K562 (cell line): Measurements from ENCODE around the gene OTOGL. TPM values are rescaled to one million over a fixed set of nuclear protein-coding genes. Genes with fewer than 3 reads are reported as not detected.

Experiments used
- ATAC-seq: fragments of 200-7000 bp; cut with Tn5 transposase; 3 replicates; pipeline ENCODE4 v1.9.1; 2020; ENCODE audit warnings: moderate library complexity
- BruUV-seq: library from RNA; stranded (reverse); fragments of 400-500 nt; replicated peaks from 2 replicates; lab custom pipeline; 2021; lab: Mats Ljungman, UMichigan
- CTCF ChIA-PET: fragments of 300-600 bp; formaldehyde crosslinking; extraction: SDS; loops from one replicate; lab custom pipeline; 2021; ENCODE audit warnings: low intra/inter-chr PET ratio; lab: Yijun Ruan, JAX
- POLR2A ChIA-PET: fragments of 300-600, 350-650 bp; sonication (Branson Sonifier 250); formaldehyde crosslinking; extraction: SDS; loops from one replicate; lab custom pipeline; 2021; ENCODE audit warnings: antibody characterized with exemption, inconsistent platforms; lab: Yijun Ruan, JAX
- DNase-seq, 4 experiments: peaks; one replicate each; pipeline versions ENCODE4 v3.0.0 to v3.0.0-alpha.2; 2011 to 2018; ENCODE audit warnings: low spot score in 3 of 4, mixed read lengths in 3 of 4; ENCODE audit errors: extremely low read depth in 1 of 4
- FAIRE-seq: peaks from 2 replicates; lab custom pipeline; 2011; peaks lifted over from hg19 to GRCh38; lab: Jason Lieb, UNC
- H2AFZ ChIP-seq: 2 replicates; pipeline ENCODE4 v1.6.0; 2011; ENCODE audit warnings: low read depth, low read length, control low read depth, inconsistent platforms
- H3K27ac ChIP-seq: fragments of 200-600 bp; 3 replicates; pipeline ENCODE4 v1.8.0; 2011; ENCODE audit warnings: low read depth, mild to moderate bottlenecking, control low read depth, inconsistent platforms, low read length, moderate library complexity, mixed read lengths; ENCODE audit errors: extremely low read depth
- H3K27me3 ChIP-seq, 2 experiments: fragments of 300-600 bp in 1 of 2; 2 replicates in 1 of 2; 3 replicates in 1 of 2; pipeline versions ENCODE4 v1.6.0 to v1.8.0; 2011; ENCODE audit warnings: inconsistent platforms in 2 of 2, low read length in 2 of 2, mild to moderate bottlenecking in 1 of 2, mixed read lengths in 1 of 2, moderate library complexity in 1 of 2; ENCODE audit not compliant: control insufficient read depth in 2 of 2, insufficient read depth in 2 of 2
- H3K36me3 ChIP-seq: fragments of 300-600 bp; 3 replicates; pipeline ENCODE4 v1.8.0; 2011; ENCODE audit warnings: mild to moderate bottlenecking, low read length, inconsistent platforms; ENCODE audit not compliant: control insufficient read depth, insufficient read depth
- H3K4me1 ChIP-seq, 2 experiments: fragments of 200-600 bp in 1 of 2; replicated peaks in 1 of 2; 2 replicates in 1 of 2; 3 replicates in 1 of 2; pipeline versions ENCODE4 v1.5.1 to v1.8.0; 2011; ENCODE audit warnings: inconsistent platforms in 2 of 2, low read length in 2 of 2, mild to moderate bottlenecking in 1 of 2, mixed read lengths in 1 of 2, moderate library complexity in 1 of 2; ENCODE audit not compliant: control insufficient read depth in 2 of 2, insufficient read depth in 2 of 2
- H3K4me2 ChIP-seq: 2 replicates; pipeline ENCODE4 v1.6.1; 2011; ENCODE audit warnings: low read length, control low read depth, inconsistent platforms, mixed read lengths; ENCODE audit not compliant: insufficient read depth
- H3K4me3 ChIP-seq: fragments of 200-600 bp; sonication (generic), shearing (Covaris generic); 2 replicates; pipeline ENCODE4 v1.5.1; 2016; ENCODE audit warnings: control low read depth, inconsistent platforms
- H3K79me2 ChIP-seq: fragments of 200-600 bp; 3 replicates; pipeline ENCODE4 v1.8.0; 2011; ENCODE audit warnings: low read length, inconsistent platforms; ENCODE audit not compliant: control insufficient read depth, insufficient read depth
- H3K9ac ChIP-seq, 2 experiments: 2 replicates each; pipeline versions ENCODE4 v1.6.0 to v1.6.1; 2011; ENCODE audit warnings: low read depth in 2 of 2, low read length in 2 of 2, control low read depth in 1 of 2, inconsistent platforms in 1 of 2, mild to moderate bottlenecking in 1 of 2, mixed read lengths in 1 of 2; ENCODE audit not compliant: insufficient read depth in 1 of 2
- H3K9me1 ChIP-seq: one replicate; pipeline ENCODE4 v1.6.0; 2011; ENCODE audit warnings: inconsistent platforms, mild to moderate bottlenecking, low read length, moderate library complexity; ENCODE audit not compliant: control insufficient read depth, insufficient read depth
- H3K9me3 ChIP-seq: replicated peaks from 2 replicates; pipeline ENCODE4 v1.5.1; 2011; ENCODE audit warnings: low read depth, low read length, inconsistent platforms; ENCODE audit not compliant: control insufficient read depth, insufficient read depth
- H4K20me1 ChIP-seq: replicated peaks from 2 replicates; pipeline ENCODE4 v1.6.1; 2011; ENCODE audit warnings: low read length, inconsistent platforms, mixed read lengths; ENCODE audit not compliant: control insufficient read depth, insufficient read depth
- ARNT ChIP-seq, 2 experiments: fragments of 450-650 bp; IDR thresholded peaks; 2 replicates each; pipeline ENCODE4 v1.6.1; 2016; ENCODE audit warnings: mild to moderate bottlenecking in 1 of 2
- BRF2 ChIP-seq: IDR thresholded peaks from 3 replicates; pipeline ENCODE4 v1.6.1; 2011; ENCODE audit warnings: borderline replicate concordance, mild to moderate bottlenecking; ENCODE audit not compliant: insufficient read length, insufficient read depth
- CBX8 ChIP-seq: fragments of 200-600 bp; sonication (generic); IDR thresholded peaks from 2 replicates; pipeline ENCODE4 v1.6.1; 2012; ENCODE audit warnings: borderline replicate concordance, mixed run types, low read depth, mild to moderate bottlenecking, moderate library complexity, mixed read lengths, low read length, control low read depth, inconsistent platforms; ENCODE audit not compliant: poor library complexity, severe bottlenecking; ENCODE audit errors: extremely low read depth
- COPS2 ChIP-seq: fragments of 450-650 bp; conservative IDR thresholded peaks from 2 replicates; pipeline ENCODE4 v1.6.1; 2016; ENCODE audit warnings: mild to moderate bottlenecking, moderate library complexity
- GTF2E2 ChIP-seq: fragments of 200-800 bp; sonication (Bioruptor generic); IDR thresholded peaks from 2 replicates; pipeline ENCODE4 v1.6.1; 2016; ENCODE audit warnings: missing genetic modification characterization, missing compliant biosample characterization
- KAT7 ChIP-seq: sonication (generic); formaldehyde crosslinking; IDR thresholded peaks from 2 replicates; pipeline ENCODE4 v1.8.0; 2022; ENCODE audit warnings: missing genetic modification reagents, mild to moderate bottlenecking, borderline replicate concordance
- KDM5B ChIP-seq: fragments of 200-600 bp; sonication (generic); IDR thresholded peaks from 2 replicates; pipeline ENCODE4 v1.6.1; 2012; ENCODE audit warnings: low read depth, mild to moderate bottlenecking, moderate library complexity, low read length, control low read depth, inconsistent platforms; ENCODE audit not compliant: insufficient replicate concordance
- L3MBTL2 ChIP-seq: fragments of 450-650 bp; IDR thresholded peaks from 2 replicates; pipeline ENCODE4 v1.6.1; 2016; ENCODE audit warnings: mild to moderate bottlenecking, moderate library complexity
- MAX ChIP-seq: sonication (generic); formaldehyde crosslinking; IDR thresholded peaks from 2 replicates; pipeline ENCODE4 v1.9.0; 2022; ENCODE audit warnings: mild to moderate bottlenecking, missing genetic modification reagents
- MEIS2 ChIP-seq: fragments of 450-650 bp; IDR thresholded peaks from 2 replicates; pipeline ENCODE4 v1.6.1; 2014; ENCODE audit warnings: mild to moderate bottlenecking; ENCODE audit not compliant: partially characterized antibody
- NCOR1 ChIP-seq: fragments of 450-650 bp; IDR thresholded peaks from 2 replicates; pipeline ENCODE4 v1.6.1; 2016; ENCODE audit warnings: mild to moderate bottlenecking, moderate library complexity
- SMC3 ChIP-seq: conservative IDR thresholded peaks from 2 replicates; pipeline ENCODE4 v1.6.1; 2011; ENCODE audit warnings: low read depth, low read length, improper control_type of control experiment; ENCODE audit not compliant: insufficient read depth
- STAT5B ChIP-seq: fragments of 250-450 bp; sonication (Bioruptor Pico); IDR thresholded peaks from 2 replicates; pipeline ENCODE4 v1.8.0; 2021; ENCODE audit warnings: mild to moderate bottlenecking, inconsistent platforms
- TCF7 ChIP-seq: sonication (generic); IDR thresholded peaks from 2 replicates; pipeline ENCODE4 v1.6.1; 2016; ENCODE audit warnings: antibody characterized with exemption, borderline replicate concordance
- TRIM28 ChIP-seq: fragments of 450-650 bp; IDR thresholded peaks from 2 replicates; pipeline ENCODE4 v1.6.1; 2017
- TSC22D4 ChIP-seq: fragments of 450-650 bp; IDR thresholded peaks from 2 replicates; pipeline ENCODE4 v1.6.1; 2016; ENCODE audit warnings: missing genetic modification characterization, missing biosample characterization, control low read depth
- ZBTB34 ChIP-seq: fragments of 250-450 bp; sonication (Bioruptor Pico); IDR thresholded peaks from 2 replicates; pipeline ENCODE4 v1.8.0; 2021; ENCODE audit warnings: mild to moderate bottlenecking, moderate library complexity
- ZNF436 ChIP-seq: fragments of 250-450, 450-650 bp; sonication (Bioruptor Pico); formaldehyde crosslinking; IDR thresholded peaks from 2 replicates; pipeline ENCODE4 v1.7.0; 2020; ENCODE audit warnings: mild to moderate bottlenecking
- WGBS: fragments of 100-300 bp; shearing (Covaris generic); methylation state at CpG from one replicate; pipeline ENCODE4 v1.1.6; 2016; ENCODE audit warnings: low coverage, mixed read lengths; ENCODE audit not compliant: insufficient coverage; ENCODE audit errors: missing lambda C conversion rate; 5-methylcytosine and 5-hydroxymethylcytosine counted together
- in situ Hi-C: fragments of 300-500 bp; cut with MboI; formaldehyde crosslinking; loops from 4 replicates; pipeline ENCODE4 v1.15.0; 2018; ENCODE audit warnings: inconsistent platforms, mixed read lengths
- intact Hi-C: fragments of 100-400 bp; cut with micrococcal nuclease; formaldehyde crosslinking; loops from 2 replicates; pipeline ENCODE4 v1.14.2; 2022
- polyA plus RNA-seq, 8 experiments: library from polyadenylated mRNA; depleted of rRNA in 4 of 8; stranded (reverse) in 5 of 8; unstranded in 3 of 8; fragments of >200 nt; fragmentation: Nextera tagmentation in 2 of 8; fragmentation: Illumina TruSeq in 1 of 8; extraction: Ambion mirVana in 2 of 8; extraction: Trizol in 1 of 8; gene quantifications; 2 replicates each; pipeline versions ENCODE4 v1.2.1 to v1.2.3, GENCODE V29; 2011 to 2014; ENCODE audit warnings: inconsistent platforms in 1 of 8, missing spikeins in 1 of 8
- total RNA-seq, 7 experiments: library from RNA; depleted of rRNA in 6 of 7; stranded (reverse); fragments of >200 nt in 6 of 7; fragmentation: Illumina TruSeq in 2 of 7; extraction: Trizol in 2 of 7; gene quantifications; 2 replicates each; pipeline versions ENCODE4 v1.2.1 to v1.2.3, GENCODE V29; 2011 to 2021; ENCODE audit warnings: low replicate concordance in 1 of 7

The OTOGL gene
- total and polyA plus RNA-seq, 9 of the 15 experiments (the other 6 are each of a cell fraction or from before 2014, with no cell fraction given): 0.02 to 0.03 TPM; not detected in 7

- CTCF ChIA-PET: no interaction called here
Observed at GRCh38 chr12:80262771-80263170, 163.4 kb downstream of the OTOGL start.

More at GRCh38 chr12:80262771-80263170, 163.4 kb downstream of the OTOGL start:
- BruUV-seq: no TSS peak
- DNase-seq (no peak), FAIRE-seq (no peak), ATAC-seq (no peak)
- WGBS: 0% methylated on average over 4 of the region's 4 CpGs
- Histone ChIP-seq H3K27me3 (no peaks in the 10 kb centered on the region), H3K4me1 (no peaks in the 10 kb centered on the region), H3K9me1 (no peaks in the 10 kb centered on the region), H3K27ac (no peak overlapping the region), H3K36me3 (no peaks in the 10 kb centered on the region), H3K4me3 (no peak overlapping the region), H4K20me1 (no peaks in the 10 kb centered on the region), H3K9ac (no peak overlapping the region), H3K9me3 (no peaks in the 10 kb centered on the region), H2AFZ (no peak overlapping the region), H3K79me2 (no peaks in the 10 kb centered on the region), H3K4me2 (no peak overlapping the region)
- in situ Hi-C loops (no loop called here), intact Hi-C loops (no loop called here)
- POLR2A ChIA-PET: no interaction called here
- TF ChIP-seq STAT5B (CRISPR knock-in tag) (no peak), KAT7 (CRISPR knock-in tag) (no peak), NCOR1 (no peak), ARNT (IDR thresholded peaks at IDR 0.05) (no peak), TRIM28 (no peak), SMC3 (no peak), ZNF436 (CRISPR knock-in tag) (no peak), BRF2 (no peak), TSC22D4 (tag) (no peak), COPS2 (no peak), TCF7 (no peak), ZBTB34 (CRISPR knock-in tag) (no peak), CBX8 (no peak), MEIS2 (no peak), KDM5B (no peak), L3MBTL2 (no peak), MAX (CRISPR knock-in tag) (no peak), GTF2E2 (tag) (no peak)
